ENCODE measurements around the gene TNNI3. TPM values are rescaled to one million over a fixed set of nuclear protein-coding genes. Genes with fewer than 3 reads are reported as not detected.

TNNI3 gene
- total and polyA plus RNA-seq, 2 of the 4 experiments (the other 2 are of a cell fraction), result not detected

Small RNA genes lying within 50 kb of the gene (microRNA-seq; reads per million reads assigned to microRNA genes)
- gene MIR7975 (ENCODE audit: insufficient read depth in 1 of 2, insufficient read length in 1 of 2, unreplicated experiment in 1 of 2), result 0 reads per million in 2 experiments
- not detected for gene RF01210 (ENCODE audit: insufficient read depth, insufficient read length)

Small RNA genes lying within 50 kb of the gene (small RNA-seq; reads per million reads assigned to genes)
- gene MIR7975 (0 reads per million in 5 experiments), gene RF01210 (0 reads per million in 5 experiments)

Other genes with a start within 250 kb of the TNNI3 start
- gene NLRP7, start 210.2 kb downstream of the TNNI3 start, total RNA-seq (2012; rRNA removed), result not detected in 2 replicates
- not detected in 2 replicates for gene NLRP7, start 210.2 kb downstream of the TNNI3 start, polyA plus RNA-seq (2012; rRNA removed)
- not detected in 2 replicates for gene NLRP2, start 191.4 kb downstream of the TNNI3 start, total RNA-seq (2012; rRNA removed)
- not detected in 2 replicates for gene NLRP2, start 191.4 kb downstream of the TNNI3 start, polyA plus RNA-seq (2012; rRNA removed)
- not detected in 2 replicates for gene GP6, start 119.5 kb downstream of the TNNI3 start, total RNA-seq (2012; rRNA removed)
- gene GP6, start 119.5 kb downstream of the TNNI3 start, polyA plus RNA-seq (2012; rRNA removed), result 0.03 TPM in 1 of 2 replicates, not detected in the other
- gene RDH13, start 94.6 kb downstream of the TNNI3 start, total RNA-seq (2012; rRNA removed), result 7.5 and 8.3 TPM in 2 replicates
- gene RDH13, start 94.6 kb downstream of the TNNI3 start, polyA plus RNA-seq (2012; rRNA removed), result 6.9 and 7.8 TPM in 2 replicates
- 0.90 and 1.9 TPM in 2 replicates for gene EPS8L1, start 81.9 kb downstream of the TNNI3 start, total RNA-seq (2012; rRNA removed)
- 2.9 and 3.1 TPM in 2 replicates for gene EPS8L1, start 81.9 kb downstream of the TNNI3 start, polyA plus RNA-seq (2012; rRNA removed)
- 21.1 and 21.5 TPM in 2 replicates for gene PPP1R12C, start 40.1 kb downstream of the TNNI3 start, total RNA-seq (2012; rRNA removed)
- 81.4 and 104 TPM in 2 replicates for gene PPP1R12C, start 40.1 kb downstream of the TNNI3 start, polyA plus RNA-seq (2012; rRNA removed)
- 1.3 and 3.1 TPM in 2 replicates for gene TNNT1, start 8.5 kb downstream of the TNNI3 start, total RNA-seq (2012; rRNA removed)
- 2.5 and 2.6 TPM in 2 replicates for gene TNNT1, start 8.5 kb downstream of the TNNI3 start, polyA plus RNA-seq (2012; rRNA removed)
- 0.28 TPM in 1 of 2 replicates, not detected in the other for gene DNAAF3, start 8.9 kb upstream of the TNNI3 start, total RNA-seq (2012; rRNA removed)
- gene DNAAF3, start 8.9 kb upstream of the TNNI3 start, polyA plus RNA-seq (2012; rRNA removed), result 0.34 TPM in 2 replicates
- under 0.01 TPM in 2 replicates for gene SYT5, start 22.6 kb upstream of the TNNI3 start, total RNA-seq (2012; rRNA removed)
- 0.15 TPM in 1 of 2 replicates, not detected in the other for gene SYT5, start 22.6 kb upstream of the TNNI3 start, polyA plus RNA-seq (2012; rRNA removed)
- gene PTPRH, start 51.8 kb upstream of the TNNI3 start, total RNA-seq (2012; rRNA removed), result 1.7 and 3.4 TPM in 2 replicates
- gene PTPRH, start 51.8 kb upstream of the TNNI3 start, polyA plus RNA-seq (2012; rRNA removed), result 1.3 and 1.7 TPM in 2 replicates
- gene TMEM86B, start 71.0 kb upstream of the TNNI3 start, total RNA-seq (2012; rRNA removed), result 0.18 and 0.28 TPM in 2 replicates
- 2.4 TPM in 2 replicates for gene TMEM86B, start 71.0 kb upstream of the TNNI3 start, polyA plus RNA-seq (2012; rRNA removed)
- 19.9 and 20.0 TPM in 2 replicates for gene PPP6R1, start 101.3 kb upstream of the TNNI3 start, total RNA-seq (2012; rRNA removed)
- 50.1 and 50.2 TPM in 2 replicates for gene PPP6R1, start 101.3 kb upstream of the TNNI3 start, polyA plus RNA-seq (2012; rRNA removed)
- 19.7 and 21.0 TPM in 2 replicates for gene HSPBP1, start 122.4 kb upstream of the TNNI3 start, total RNA-seq (2012; rRNA removed)
- 43.2 and 52.5 TPM in 2 replicates for gene HSPBP1, start 122.4 kb upstream of the TNNI3 start, polyA plus RNA-seq (2012; rRNA removed)
- gene BRSK1, start 126.3 kb upstream of the TNNI3 start, total RNA-seq (2012; rRNA removed), result 1.9 and 2.5 TPM in 2 replicates
- gene BRSK1, start 126.3 kb upstream of the TNNI3 start, polyA plus RNA-seq (2012; rRNA removed), result 22.3 and 31.1 TPM in 2 replicates
- not detected in 2 replicates for gene TMEM150B, start 167.6 kb upstream of the TNNI3 start, total RNA-seq (2012; rRNA removed)
- gene TMEM150B, start 167.6 kb upstream of the TNNI3 start, polyA plus RNA-seq (2012; rRNA removed), result not detected in 2 replicates
- gene KMT5C, start 182.1 kb upstream of the TNNI3 start, total RNA-seq (2012; rRNA removed), result 1.8 and 1.9 TPM in 2 replicates
- 5.9 and 6.9 TPM in 2 replicates for gene KMT5C, start 182.1 kb upstream of the TNNI3 start, polyA plus RNA-seq (2012; rRNA removed)
- gene COX6B2, start 197.0 kb upstream of the TNNI3 start, total RNA-seq (2012; rRNA removed), result not detected in 2 replicates
- 0.19 and 0.39 TPM in 2 replicates for gene COX6B2, start 197.0 kb upstream of the TNNI3 start, polyA plus RNA-seq (2012; rRNA removed)
- gene GARIN5B, start 205.5 kb upstream of the TNNI3 start, total RNA-seq (2012; rRNA removed), result not detected in 2 replicates
- gene GARIN5B, start 205.5 kb upstream of the TNNI3 start, polyA plus RNA-seq (2012; rRNA removed), result not detected in 2 replicates
- gene IL11, start 212.7 kb upstream of the TNNI3 start, total RNA-seq (2012; rRNA removed), result 14.3 and 15.6 TPM in 2 replicates
- 33.6 and 38.9 TPM in 2 replicates for gene IL11, start 212.7 kb upstream of the TNNI3 start, polyA plus RNA-seq (2012; rRNA removed)
- not detected in 2 replicates for gene TMEM190, start 219.1 kb upstream of the TNNI3 start, total RNA-seq (2012; rRNA removed)
- 1.4 and 1.6 TPM in 2 replicates for gene TMEM190, start 219.1 kb upstream of the TNNI3 start, polyA plus RNA-seq (2012; rRNA removed)
- gene TMEM238, start 226.6 kb upstream of the TNNI3 start, total RNA-seq (2012; rRNA removed), result not detected in 2 replicates
- gene TMEM238, start 226.6 kb upstream of the TNNI3 start, polyA plus RNA-seq (2012; rRNA removed), result not detected in 2 replicates
- 386 and 998 TPM in 2 replicates for gene RPL28, start 228.2 kb upstream of the TNNI3 start, total RNA-seq (2012; rRNA removed)
- 1,428 and 1,693 TPM in 2 replicates for gene RPL28, start 228.2 kb upstream of the TNNI3 start, polyA plus RNA-seq (2012; rRNA removed)